ENCODE data around the gene UBAP2L. TPM values are rescaled to one million over a fixed set of nuclear protein-coding genes. Genes with fewer than 3 reads are reported as not detected.

Gene UBAP2L
- total RNA-seq, 4 donors from 2014 or later, result 48.9 to 169 (median 71.2) TPM

GRCh38 chr1:154258784-154259183 lies 38.0 kb downstream of the UBAP2L start:
- no peak for TF ChIP-seq CTCF (IDR thresholded peaks at IDR 0.05)
- no peak for TF ChIP-seq POLR2A (IDR thresholded peaks at IDR 0.05)
- Histone ChIP-seq H3K27me3 (no peaks in the 10 kb centered on the region), H3K4me1 (no peaks in the 10 kb centered on the region), H3K27ac (no peak overlapping the region), H3K36me3 (peaks cover 0 to 100% (median 0%) of the 10 kb centered on the region in 3 donors), H3K9me3 (no peaks in the 10 kb centered on the region), H3K4me3 (no peak overlapping the region)
- no peak for DNase-seq

- H3K4me3 ChIP-seq, result no peak overlapping the region
Measured at GRCh38 chr1:154260127-154260526, 39.4 kb downstream of the UBAP2L start.

GRCh38 chr1:154263465-154264332 lies 42.9 kb downstream of the UBAP2L start:
- peak in 1 of 3 donors; percentile 54 for DNase-seq
- Histone ChIP-seq H3K27me3 (no peaks in the 10 kb centered on the region), H3K27ac (peak overlapping the region in 1 of 4 donors; percentile 37), H3K36me3 (peaks cover 0 to 90% (median 3%) of the 10 kb centered on the region in 3 donors), H3K4me3 (no peak overlapping the region), H3K9me3 (no peaks in the 10 kb centered on the region), H3K4me1 (no peaks in the 10 kb centered on the region)
- TF ChIP-seq POLR2A (IDR thresholded peaks at IDR 0.05), result no peak
- no peak for TF ChIP-seq CTCF (IDR thresholded peaks at IDR 0.05)

More at GRCh38 chr1:154260127-154260526, 39.4 kb downstream of the UBAP2L start:
- H3K27ac ChIP-seq, result no peak overlapping the region
- H3K27me3 ChIP-seq, result no peaks in the 10 kb centered on the region
- DNase-seq, result no peak
- TF ChIP-seq POLR2A (IDR thresholded peaks at IDR 0.05) (no peak), CTCF (IDR thresholded peaks at IDR 0.05) (no peak)
- no peaks in the 10 kb centered on the region for H3K9me3 ChIP-seq
- peaks cover 0 to 97% (median 0%) of the 10 kb centered on the region in 3 donors for H3K36me3 ChIP-seq
- no peaks in the 10 kb centered on the region for H3K4me1 ChIP-seq

GRCh38 chr1:154264454-154264853 lies 43.7 kb downstream of the UBAP2L start:
- TF ChIP-seq POLR2A (IDR thresholded peaks at IDR 0.05), result no peak
- TF ChIP-seq CTCF (IDR thresholded peaks at IDR 0.05), result no peak
- Histone ChIP-seq H3K4me3 (no peak overlapping the region), H3K9me3 (no peaks in the 10 kb centered on the region), H3K27me3 (no peaks in the 10 kb centered on the region), H3K4me1 (no peaks in the 10 kb centered on the region), H3K27ac (peak overlapping the region in 2 of 4 donors; percentile 20 to 37), H3K36me3 (peaks cover 0 to 90% (median 3%) of the 10 kb centered on the region in 3 donors)
- DNase-seq, result no peak

GRCh38 chr1:154265586-154265985 lies 44.8 kb downstream of the UBAP2L start:
- Histone ChIP-seq H3K4me3 (no peak overlapping the region), H3K27ac (peak overlapping the region; percentile 20 to 40 (median 35)), H3K9me3 (no peaks in the 10 kb centered on the region), H3K27me3 (no peaks in the 10 kb centered on the region), H3K4me1 (no peaks in the 10 kb centered on the region), H3K36me3 (peaks cover 0 to 89% (median 3%) of the 10 kb centered on the region in 3 donors)
- DNase-seq, result no peak
- no peak for TF ChIP-seq CTCF (IDR thresholded peaks at IDR 0.05)
- TF ChIP-seq POLR2A (IDR thresholded peaks at IDR 0.05), result no peak

Measured in Peyer's patch (tissue), 4 donors.